Testis (tissue), 3 donors: ENCODE measurements around the gene MAEA. TPM values are rescaled to one million over a fixed set of nuclear protein-coding genes. Genes with fewer than 3 reads are reported as not detected.

ENCODE experiments used
- DNase-seq: peaks from one replicate; pipeline ENCODE4 v3.0.0-alpha.2; 2019
- H3K27ac ChIP-seq, 2 donors: fragments of 200-600 bp; sonication (generic); one replicate each; pipeline ENCODE4 v1.5.1; 2019
- H3K27me3 ChIP-seq: fragments of 200-600 bp; sonication (generic); one replicate; pipeline ENCODE4 v1.5.1; 2019
- H3K36me3 ChIP-seq: fragments of 200-600 bp; sonication (generic); one replicate; pipeline ENCODE4 v1.5.1; 2017; ENCODE audit warnings: low read depth; ENCODE audit errors: missing control alignments
- H3K4me1 ChIP-seq: fragments of 200-600 bp; sonication (generic); one replicate; pipeline ENCODE4 v1.5.1; 2019
- H3K4me3 ChIP-seq, 2 donors: fragments of 200-600 bp; sonication (generic); one replicate each; pipeline ENCODE4 v1.5.1; 2017 to 2019
- H3K9me3 ChIP-seq: fragments of 200-600 bp; sonication (generic); one replicate; pipeline ENCODE4 v1.5.1; 2017
- CTCF ChIP-seq, 3 experiments: fragments of 450-650 bp in 2 of 3; fragments of 200-600 bp in 1 of 3; sonication (generic) in 1 of 3; IDR thresholded peaks; one replicate each; pipeline ENCODE4 v1.5.1; 2016 to 2019; ENCODE audit warnings: antibody characterized with exemption in 3 of 3, mild to moderate bottlenecking in 2 of 3, moderate library complexity in 1 of 3
- POLR2A ChIP-seq: fragments of 450-650 bp; IDR thresholded peaks from one replicate; pipeline ENCODE4 v1.6.1; 2017; ENCODE audit warnings: antibody characterized with exemption, mild to moderate bottlenecking, moderate library complexity
- WGBS, 2 donors: methylation state at CpG; one replicate each; pipeline ENCODE4 v1.1.5; 2018; 5-methylcytosine and 5-hydroxymethylcytosine counted together
- intact Hi-C: fragments of 100-400 bp; cut with DNase I; formaldehyde crosslinking; loops from one replicate; pipeline ENCODE4 v1.15.1; 2023; ENCODE audit warnings: low total_unique reads
- polyA plus RNA-seq: library from polyadenylated mRNA; stranded (reverse); fragments of 350-450 nt; fragmentation: Illumina TruSeq; extraction: RNeasy Lipid Tissue Mini Kit (QIAGEN cat#74804); gene quantifications from one replicate; pipeline ENCODE4 v1.2.3, GENCODE V29; 2014; ENCODE audit warnings: low read depth, low replicate concordance; ENCODE audit not compliant: insufficient read depth
- total RNA-seq, 2 donors: library from RNA; depleted of rRNA; stranded (reverse); fragments of >200 nt; gene quantifications; one replicate each; pipeline ENCODE4 v1.2.3, GENCODE V29; 2016

MAEA gene
- total and polyA plus RNA-seq, 3 donors from 2014 or later, result 71.2 to 129 (median 94.2) TPM

- Histone ChIP-seq H3K36me3 (no peaks in the 10 kb centered on the region), H3K4me3 (no peak overlapping the region), H3K9me3 (no peaks in the 10 kb centered on the region), H3K4me1 (peaks cover 25% of the 10 kb centered on the region), H3K27me3 (no peaks in the 10 kb centered on the region), H3K27ac (no peak overlapping the region)
- 42 to 67% methylated on average over 8 to 10 of the region's 10 CpGs for WGBS, 2 donors
- intact Hi-C loops, result no loop called here
- no peak for TF ChIP-seq POLR2A
- TF ChIP-seq CTCF (IDR thresholded peaks at IDR 0.05), result no peak
- DNase-seq, result no peak
These were observed 5.2 kb downstream of the MAEA start for GRCh38 chr4:1294891-1295290.

GRCh38 chr4:1295405-1296055 is 5.8 kb downstream of the MAEA start:
- no peak for DNase-seq
- 82 to 84% methylated on average over 19 to 23 of the region's 24 CpGs for WGBS, 2 donors
- Histone ChIP-seq H3K4me1 (peaks cover 25% of the 10 kb centered on the region), H3K27me3 (no peaks in the 10 kb centered on the region), H3K36me3 (no peaks in the 10 kb centered on the region), H3K4me3 (no peak overlapping the region), H3K9me3 (no peaks in the 10 kb centered on the region), H3K27ac (no peak overlapping the region)
- intact Hi-C loops, result no loop called here
- TF ChIP-seq CTCF (IDR thresholded peaks at IDR 0.05) (no peak), POLR2A (no peak)

- 87 to 88% methylated on average over 16 to 18 of the region's 18 CpGs for WGBS, 2 donors
- H3K27me3 ChIP-seq, result no peaks in the 10 kb centered on the region
- no peaks in the 10 kb centered on the region for H3K9me3 ChIP-seq
- DNase-seq, result no peak
- intact Hi-C loops, result no loop called here
- no peak overlapping the region for H3K4me3 ChIP-seq
- H3K27ac ChIP-seq, result no peak overlapping the region
- no peak for TF ChIP-seq CTCF (IDR thresholded peaks at IDR 0.05)
- no peak for TF ChIP-seq POLR2A
- peaks cover 17% of the 10 kb centered on the region for H3K4me1 ChIP-seq
- H3K36me3 ChIP-seq, result no peaks in the 10 kb centered on the region
These were observed 6.8 kb downstream of the MAEA start for GRCh38 chr4:1296324-1297022.

GRCh38 chr4:1297023-1297395 is 7.3 kb downstream of the MAEA start:
- peaks cover 16% of the 10 kb centered on the region for H3K4me1 ChIP-seq
- no peaks in the 10 kb centered on the region for H3K27me3 ChIP-seq
- WGBS, 2 donors, result 84 to 90% methylated on average over 16 to 22 of the region's 22 CpGs
- no peak for DNase-seq
- no peak for TF ChIP-seq POLR2A
- TF ChIP-seq CTCF (IDR thresholded peaks at IDR 0.05), result no peak
- H3K36me3 ChIP-seq, result no peaks in the 10 kb centered on the region
- H3K9me3 ChIP-seq, result no peaks in the 10 kb centered on the region
- intact Hi-C loops, result no loop called here
- no peak overlapping the region for H3K4me3 ChIP-seq
- H3K27ac ChIP-seq, result no peak overlapping the region
